ENCODE results near the gene WNK2. TPM values are rescaled to one million over a fixed set of nuclear protein-coding genes. Genes with fewer than 3 reads are reported as not detected.

WNK2 gene
- polyA plus RNA-seq, 1 donor from 2014 or later, result 0.18 TPM

DNA sequence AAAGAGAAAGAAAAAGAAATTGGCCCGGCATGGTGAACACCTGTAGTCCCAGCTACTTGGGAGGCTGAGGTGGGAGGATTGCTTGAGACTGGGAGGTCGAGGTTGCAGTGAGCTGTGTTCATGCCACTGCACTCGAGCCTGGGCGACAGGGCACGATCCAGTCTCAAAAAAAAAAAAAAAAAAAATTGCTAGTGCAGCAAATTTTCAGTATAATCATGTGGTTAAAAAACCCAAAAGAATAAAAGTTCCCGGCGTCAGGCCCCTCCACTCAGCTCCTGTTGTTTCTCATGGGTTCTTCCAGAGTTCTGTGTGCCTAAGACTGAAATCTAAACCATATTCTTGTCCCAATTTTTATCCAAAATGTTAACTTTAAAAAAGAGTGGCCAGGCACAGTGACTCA lies 49.1 kb downstream of the WNK2 start:
- peaks cover 0 to 5% (median 1%) of the 10 kb centered on the region in 3 donors for H3K9me3 Mint-ChIP-seq
- H3K27ac Mint-ChIP-seq, result no peak overlapping the region
- no peaks in the 10 kb centered on the region for H3K4me1 Mint-ChIP-seq
- no peaks in the 10 kb centered on the region for H3K36me3 Mint-ChIP-seq
- peaks cover 16% of the 10 kb centered on the region for H3K27me3 Mint-ChIP-seq
- H3K4me3 Mint-ChIP-seq, result no peak overlapping the region

DNA sequence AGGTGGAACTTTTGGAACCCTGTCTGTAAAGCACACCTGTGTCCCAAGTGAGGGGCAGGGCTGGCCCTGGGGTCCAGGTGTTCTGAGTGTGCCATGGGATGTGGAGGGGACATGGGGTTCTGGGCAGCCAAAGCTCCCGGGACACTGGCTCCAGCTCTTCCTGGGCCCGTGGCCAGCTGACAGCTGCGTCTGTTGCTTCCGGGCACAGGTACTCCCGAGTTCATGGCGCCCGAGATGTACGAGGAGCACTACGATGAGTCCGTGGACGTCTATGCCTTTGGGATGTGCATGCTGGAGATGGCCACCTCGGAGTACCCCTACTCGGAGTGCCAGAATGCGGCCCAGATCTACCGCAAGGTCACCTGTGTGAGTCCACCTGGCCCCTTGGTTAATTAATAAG lies 50.7 kb downstream of the WNK2 start:
- Mint-ChIP-seq H3K36me3 (no peaks in the 10 kb centered on the region), H3K27me3 (peaks cover 18% of the 10 kb centered on the region), H3K4me3 (no peak overlapping the region), H3K27ac (no peak overlapping the region), H3K9me3 (peaks cover 0 to 5% (median 1%) of the 10 kb centered on the region in 3 donors), H3K4me1 (no peaks in the 10 kb centered on the region)

DNA sequence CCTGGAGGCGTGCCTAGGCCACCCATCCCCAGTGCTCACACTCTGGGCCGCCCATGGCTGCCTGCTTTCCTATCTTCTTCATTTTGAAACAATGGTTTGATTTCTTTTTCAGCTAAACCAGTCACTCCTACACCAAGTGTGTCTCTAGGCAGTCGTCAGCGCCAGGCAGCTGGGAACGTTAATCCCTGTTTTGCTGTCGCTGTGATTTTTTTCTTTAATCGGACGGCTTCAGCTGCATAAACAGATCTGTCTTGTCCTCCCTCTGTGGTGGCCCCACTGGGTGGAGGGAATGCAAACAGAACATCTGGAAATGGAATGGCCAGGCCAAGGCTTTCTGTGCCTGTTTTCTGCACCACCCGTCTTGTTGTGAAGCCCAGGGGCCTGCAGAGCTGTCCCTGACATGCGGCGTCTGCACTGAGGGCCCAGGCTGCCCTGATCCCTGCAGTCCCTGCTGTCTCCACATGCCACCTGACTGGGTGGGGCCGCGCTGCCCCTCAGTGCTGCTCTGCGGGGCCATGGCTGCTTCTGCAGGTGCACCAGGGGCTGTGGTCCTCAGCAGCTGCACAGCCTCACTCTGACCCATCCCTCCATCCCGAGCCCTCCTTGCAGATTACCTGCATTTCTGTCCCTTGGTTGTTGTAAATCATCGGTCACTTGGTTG lies 51.5 kb downstream of the WNK2 start:
- H3K27ac Mint-ChIP-seq, result no peak overlapping the region
- no peaks in the 10 kb centered on the region for H3K4me1 Mint-ChIP-seq
- no peak overlapping the region for H3K4me3 Mint-ChIP-seq
- peaks cover 0 to 5% (median 1%) of the 10 kb centered on the region in 3 donors for H3K9me3 Mint-ChIP-seq
- H3K27me3 Mint-ChIP-seq, result peaks cover 18% of the 10 kb centered on the region
- H3K36me3 Mint-ChIP-seq, result no peaks in the 10 kb centered on the region

DNA sequence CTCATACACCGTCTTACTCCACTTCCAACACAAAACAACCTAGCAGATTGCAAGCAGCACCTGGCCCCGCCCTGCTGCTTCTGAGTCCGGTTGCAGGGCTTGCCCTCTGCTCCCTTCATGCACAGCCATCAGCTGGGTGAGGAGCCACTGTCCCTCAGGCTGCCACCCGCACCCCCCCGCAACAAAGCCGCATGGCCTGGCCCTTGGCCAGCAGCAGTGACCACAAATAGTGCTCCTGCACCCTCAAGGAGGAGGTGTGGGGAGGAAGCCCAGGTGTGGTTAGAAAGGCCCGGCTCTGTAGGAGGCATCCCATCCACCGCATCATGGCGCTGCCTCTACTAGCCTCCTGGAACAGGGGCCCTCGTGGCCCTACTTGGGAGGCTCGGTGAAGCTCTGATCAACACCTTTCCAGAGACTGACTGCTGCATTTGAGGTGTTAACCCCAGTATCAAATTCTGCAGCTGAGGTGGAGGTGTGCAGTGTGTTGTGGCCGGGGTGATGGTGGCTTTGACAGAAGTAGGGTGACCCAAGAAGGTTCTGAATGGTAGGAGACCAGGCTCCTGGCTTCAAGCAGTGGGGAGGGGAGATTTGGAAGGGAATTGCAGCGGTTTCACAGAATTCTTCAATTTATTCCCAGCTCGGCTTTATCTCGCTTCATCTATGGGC lies 52.7 kb downstream of the WNK2 start:
- Mint-ChIP-seq H3K4me3 (no peak overlapping the region), H3K36me3 (no peaks in the 10 kb centered on the region), H3K27ac (no peak overlapping the region), H3K27me3 (peaks cover 13% of the 10 kb centered on the region), H3K9me3 (peaks cover 0 to 5% (median 1%) of the 10 kb centered on the region in 3 donors), H3K4me1 (no peaks in the 10 kb centered on the region)

DNA sequence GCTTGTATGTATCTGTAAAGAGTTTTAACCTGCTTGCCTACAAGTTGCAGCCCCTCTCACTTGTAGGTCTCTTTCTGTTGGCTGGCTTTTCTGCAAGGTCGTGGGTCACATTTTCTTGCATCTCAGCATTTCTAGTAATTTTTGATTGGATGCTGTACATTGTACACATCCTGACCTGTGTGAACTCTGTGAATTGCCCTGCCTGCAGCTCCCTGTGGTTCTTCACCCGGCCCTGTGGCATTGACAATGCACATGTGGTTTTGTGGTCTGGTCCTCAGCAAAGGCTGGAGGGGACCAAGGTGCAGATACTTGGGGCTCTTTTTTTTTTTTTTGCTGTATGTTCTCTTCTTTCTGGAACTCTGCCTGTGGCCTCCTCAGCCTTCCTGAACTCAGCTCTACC lies 53.6 kb downstream of the WNK2 start:
- Mint-ChIP-seq H3K4me1 (no peaks in the 10 kb centered on the region), H3K27me3 (peaks cover 7% of the 10 kb centered on the region), H3K27ac (no peak overlapping the region), H3K36me3 (no peaks in the 10 kb centered on the region), H3K9me3 (peaks cover 0 to 5% (median 1%) of the 10 kb centered on the region in 3 donors), H3K4me3 (no peak overlapping the region)

DNA sequence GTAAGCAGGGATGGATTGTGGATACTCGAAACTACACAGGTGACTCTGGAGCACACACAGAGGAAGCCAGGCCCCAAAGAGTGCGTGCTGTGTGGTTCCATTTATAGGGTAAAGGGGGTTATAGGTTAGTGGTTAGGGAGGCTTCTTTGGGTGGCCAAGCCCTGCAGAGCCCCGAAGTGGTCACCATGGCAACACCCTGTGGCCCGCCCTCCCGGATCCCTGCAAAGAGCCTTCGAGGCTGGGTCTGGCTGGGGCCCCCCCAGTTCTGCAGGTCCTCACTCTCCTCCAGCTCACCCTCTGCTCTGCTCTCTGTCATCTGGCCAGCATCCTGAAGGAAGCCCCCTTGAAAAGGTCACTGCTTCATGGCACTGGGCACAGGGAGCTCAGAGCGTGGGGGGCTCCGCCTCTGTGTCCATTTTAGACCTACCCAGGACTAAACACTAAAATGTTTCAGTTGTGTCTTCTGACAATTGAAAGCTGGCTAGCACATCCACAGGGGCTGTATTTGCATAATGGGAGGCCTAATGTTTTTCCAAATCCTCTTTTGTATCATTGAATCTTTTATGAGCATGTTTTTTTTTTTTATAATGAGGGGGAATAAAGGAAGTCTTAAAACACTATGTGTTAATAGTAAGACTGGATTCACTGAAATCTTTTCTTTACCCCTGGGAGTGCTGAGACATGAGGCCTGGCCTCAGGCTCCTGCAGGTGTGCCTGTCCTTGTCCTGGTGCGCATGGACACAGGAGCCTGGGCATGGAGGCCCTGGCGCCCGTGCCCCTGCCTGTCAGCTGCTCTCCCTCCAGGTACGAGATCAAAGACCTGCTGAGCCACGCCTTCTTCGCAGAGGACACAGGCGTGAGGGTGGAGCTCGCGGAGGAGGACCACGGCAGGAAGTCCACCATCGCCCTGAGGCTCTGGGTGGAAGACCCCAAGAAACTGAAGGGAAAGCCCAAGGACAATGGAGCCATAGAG lies 55.3 kb downstream of the WNK2 start:
- no peak overlapping the region for H3K27ac Mint-ChIP-seq
- H3K9me3 Mint-ChIP-seq, result peaks cover 0 to 5% (median 1%) of the 10 kb centered on the region in 3 donors
- no peaks in the 10 kb centered on the region for H3K4me1 Mint-ChIP-seq
- H3K27me3 Mint-ChIP-seq, result peaks cover 4% of the 10 kb centered on the region
- no peak overlapping the region for H3K4me3 Mint-ChIP-seq
- H3K36me3 Mint-ChIP-seq, result no peaks in the 10 kb centered on the region

DNA sequence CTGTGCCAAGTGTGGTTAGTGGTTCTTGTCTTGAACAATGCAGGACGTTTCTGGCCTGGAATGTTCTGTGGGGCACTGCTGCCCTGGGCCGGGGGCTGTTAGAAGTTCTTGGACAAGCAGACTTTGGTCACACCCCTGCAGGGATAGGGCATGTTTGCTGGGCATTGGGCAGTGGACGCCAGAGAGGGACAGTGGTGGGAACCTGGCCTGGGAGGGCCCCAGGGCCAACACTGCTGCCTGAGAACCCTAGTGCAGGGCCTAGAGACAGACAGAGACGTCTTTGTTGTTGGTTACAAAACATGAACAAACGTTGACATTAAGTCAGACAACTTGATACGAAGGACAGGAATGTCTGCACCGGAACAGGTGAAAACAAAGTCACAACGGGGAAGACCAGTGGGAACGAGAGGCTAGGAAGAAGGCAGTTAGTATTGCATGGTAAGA lies 57.0 kb downstream of the WNK2 start:
- Mint-ChIP-seq H3K4me1 (no peaks in the 10 kb centered on the region), H3K27me3 (peaks cover 4% of the 10 kb centered on the region), H3K36me3 (no peaks in the 10 kb centered on the region), H3K27ac (no peak overlapping the region), H3K9me3 (peaks cover 0 to 5% (median 1%) of the 10 kb centered on the region in 3 donors), H3K4me3 (no peak overlapping the region)

DNA sequence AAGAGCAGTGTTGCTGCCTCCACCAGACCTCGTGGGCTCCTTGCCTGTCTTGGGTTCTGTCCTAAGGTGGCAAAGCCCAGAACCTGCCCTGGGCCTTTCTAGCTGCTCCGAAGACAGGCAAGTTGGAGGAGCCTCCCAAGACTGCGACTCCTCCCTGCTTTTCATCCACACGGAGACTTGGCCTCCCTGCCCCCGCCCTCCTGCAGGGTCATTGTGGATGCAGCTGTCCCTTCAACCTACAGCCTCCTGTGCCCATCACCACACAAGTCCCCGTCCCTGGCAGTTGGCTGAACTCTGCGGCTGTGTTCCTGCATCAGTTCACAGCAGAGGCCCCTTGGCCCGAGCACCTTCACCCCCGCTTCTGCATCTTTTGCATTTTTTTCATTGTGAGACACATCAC lies 59.2 kb downstream of the WNK2 start:
- Mint-ChIP-seq H3K9me3 (no peaks in the 10 kb centered on the region), H3K27ac (no peak overlapping the region), H3K4me1 (no peaks in the 10 kb centered on the region), H3K27me3 (peaks cover 2% of the 10 kb centered on the region), H3K4me3 (no peak overlapping the region), H3K36me3 (no peaks in the 10 kb centered on the region)

DNA sequence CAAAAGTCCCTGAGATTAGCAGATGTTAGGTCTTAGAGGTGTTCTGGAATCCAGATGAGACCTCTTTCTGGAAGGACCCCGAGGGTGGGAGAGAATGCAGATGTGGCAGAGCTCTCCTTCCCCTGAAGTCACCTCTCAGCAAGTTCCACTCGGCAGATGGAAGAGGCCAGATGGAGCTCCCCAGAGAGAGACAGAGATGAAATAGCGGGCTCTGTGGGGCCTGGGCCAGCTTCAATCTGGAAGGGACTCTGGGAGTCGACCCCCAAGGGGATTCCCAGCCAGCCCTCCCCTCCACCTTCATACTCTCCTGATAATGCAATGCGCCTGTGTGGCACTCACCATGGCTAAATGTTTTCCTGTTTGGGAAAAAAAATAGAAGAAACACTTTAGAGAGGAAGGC lies 60.2 kb downstream of the WNK2 start:
- no peaks in the 10 kb centered on the region for H3K9me3 Mint-ChIP-seq
- no peaks in the 10 kb centered on the region for H3K4me1 Mint-ChIP-seq
- H3K27me3 Mint-ChIP-seq, result peaks cover 2% of the 10 kb centered on the region
- H3K36me3 Mint-ChIP-seq, result no peaks in the 10 kb centered on the region
- H3K4me3 Mint-ChIP-seq, result no peak overlapping the region
- H3K27ac Mint-ChIP-seq, result no peak overlapping the region

DNA sequence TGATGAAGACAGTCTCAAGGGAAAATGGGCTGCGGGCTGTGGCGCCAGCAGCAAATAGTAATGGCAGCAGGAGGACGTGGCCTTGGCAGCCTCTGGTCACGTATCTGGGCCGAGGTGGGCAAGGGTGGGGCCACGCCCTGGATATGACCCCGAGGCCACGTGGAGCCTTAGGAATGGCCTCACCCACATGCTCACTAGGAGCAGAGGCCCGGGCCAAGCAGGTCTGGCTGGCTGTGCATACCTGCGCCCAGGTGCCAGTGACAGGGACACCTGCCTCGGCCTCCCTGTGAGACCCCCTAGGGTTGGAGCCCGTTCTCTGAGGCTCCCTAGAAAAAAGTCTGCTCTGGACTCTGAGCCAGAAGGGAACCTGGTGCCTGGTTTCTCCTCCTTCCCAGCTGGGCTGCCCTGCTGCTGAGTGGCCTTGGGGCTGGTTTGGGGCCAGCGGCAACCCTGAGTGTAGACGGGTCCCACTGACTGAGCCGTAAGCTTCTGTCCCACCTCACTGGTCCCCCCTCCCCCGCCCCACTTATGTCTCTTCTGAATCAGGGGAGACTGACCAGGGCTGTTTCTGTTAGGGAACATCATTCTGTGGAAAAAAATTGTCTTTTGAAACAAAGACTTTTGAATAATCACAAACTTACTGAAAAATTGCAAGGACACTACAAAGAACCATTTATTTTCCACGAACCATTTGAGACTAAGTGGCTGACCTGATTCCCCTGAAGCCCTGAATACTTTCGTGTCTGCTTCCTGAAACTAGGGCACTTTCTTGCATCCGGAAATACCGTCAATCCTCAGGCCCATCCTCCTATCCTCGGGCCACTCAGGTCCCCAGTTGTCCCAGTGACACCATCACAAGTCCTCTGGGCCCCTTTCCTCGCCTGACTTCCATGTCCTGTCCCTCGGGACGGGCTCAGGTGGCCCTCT lies 60.8 kb downstream of the WNK2 start:
- Mint-ChIP-seq H3K9me3 (no peaks in the 10 kb centered on the region), H3K4me1 (no peaks in the 10 kb centered on the region), H3K27me3 (no peaks in the 10 kb centered on the region), H3K4me3 (no peak overlapping the region), H3K27ac (no peak overlapping the region), H3K36me3 (no peaks in the 10 kb centered on the region)

DNA sequence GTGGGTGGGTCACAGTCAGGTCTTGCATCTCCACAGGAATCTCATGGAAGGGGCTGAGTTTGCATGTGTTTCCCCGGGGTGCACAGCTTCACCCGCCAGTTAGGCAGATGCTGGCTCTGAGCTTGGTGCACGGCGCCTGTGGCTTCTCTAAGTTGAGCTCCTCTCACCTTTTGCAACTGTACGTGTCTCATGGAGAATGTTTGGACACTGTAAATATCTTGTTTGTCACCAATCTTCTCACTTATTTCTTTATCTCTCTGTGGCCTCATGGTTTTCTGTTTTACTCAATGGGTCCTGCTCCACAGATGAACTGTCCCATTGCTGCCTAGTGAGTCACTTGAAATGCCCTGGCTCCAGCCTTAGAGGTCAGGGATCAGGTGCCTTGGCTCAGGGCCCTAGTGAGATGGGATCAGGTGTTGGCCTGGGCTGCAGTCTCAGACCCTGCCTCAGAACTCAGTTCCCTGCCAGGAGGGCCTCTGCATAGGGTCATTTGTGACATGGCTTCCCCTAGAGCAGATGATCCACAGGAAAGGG lies 61.6 kb downstream of the WNK2 start:
- no peak overlapping the region for H3K27ac Mint-ChIP-seq
- no peaks in the 10 kb centered on the region for H3K9me3 Mint-ChIP-seq

DNA sequence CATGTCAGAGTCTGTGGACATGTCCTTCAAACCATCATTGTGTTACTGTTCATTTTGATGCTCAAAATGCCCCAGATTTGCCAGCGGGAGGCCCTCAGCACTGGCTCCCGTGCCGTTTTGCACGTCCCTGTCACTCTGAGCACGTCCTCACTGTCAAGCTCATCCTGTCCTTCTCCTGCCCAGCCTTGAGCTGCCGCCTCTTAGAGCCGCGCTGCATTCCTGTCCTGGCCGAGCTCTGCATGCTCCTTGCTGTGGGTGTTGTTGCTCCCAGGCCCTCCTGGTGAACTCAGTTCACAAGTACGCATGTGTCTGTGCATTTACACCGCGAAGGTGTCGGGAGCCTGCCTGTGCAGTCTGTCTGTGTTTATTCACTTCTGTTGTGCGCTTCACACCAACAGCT lies 62.2 kb downstream of the WNK2 start:
- Mint-ChIP-seq H3K36me3 (no peaks in the 10 kb centered on the region), H3K27me3 (no peaks in the 10 kb centered on the region), H3K4me1 (no peaks in the 10 kb centered on the region), H3K27ac (no peak overlapping the region), H3K4me3 (peak overlapping the region in 1 of 4 donors; percentile 70), H3K9me3 (no peaks in the 10 kb centered on the region)

More for the DNA sequence above, 61.6 kb downstream of the WNK2 start:
- no peaks in the 10 kb centered on the region for H3K27me3 Mint-ChIP-seq
- H3K4me3 Mint-ChIP-seq, result no peak overlapping the region
- no peaks in the 10 kb centered on the region for H3K36me3 Mint-ChIP-seq
- H3K4me1 Mint-ChIP-seq, result no peaks in the 10 kb centered on the region

DNA sequence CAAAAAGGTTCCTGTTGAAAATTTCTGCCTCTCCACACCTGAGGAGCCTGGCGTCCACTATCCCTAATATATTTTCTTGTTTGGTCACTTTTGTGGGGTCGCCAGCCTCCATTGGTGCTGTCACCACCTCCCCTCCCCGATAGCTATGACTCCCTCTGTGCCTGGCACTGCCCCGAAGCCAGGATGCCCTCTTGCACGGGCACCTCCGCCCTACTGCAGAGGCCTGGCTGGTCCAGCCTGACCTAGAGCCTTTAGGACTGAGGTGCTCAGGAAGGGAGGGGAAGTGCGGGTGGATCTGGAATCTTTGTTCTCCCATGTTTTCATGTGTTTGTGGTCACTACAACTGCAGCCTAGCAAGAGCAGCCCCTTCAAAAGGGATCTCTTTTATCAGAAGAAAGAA lies 62.6 kb downstream of the WNK2 start:
- no peak overlapping the region for H3K27ac Mint-ChIP-seq
- H3K36me3 Mint-ChIP-seq, result no peaks in the 10 kb centered on the region
- no peaks in the 10 kb centered on the region for H3K4me1 Mint-ChIP-seq
- H3K9me3 Mint-ChIP-seq, result no peaks in the 10 kb centered on the region
- H3K27me3 Mint-ChIP-seq, result no peaks in the 10 kb centered on the region
- H3K4me3 Mint-ChIP-seq, result no peak overlapping the region
